KG1 (cell line): ENCODE data around the gene NRF1.

Source experiments
- DNase-seq: peaks from one replicate; lab custom pipeline; 2025; lab: John Stamatoyannopoulos, UW

NRF1 gene

DNA sequence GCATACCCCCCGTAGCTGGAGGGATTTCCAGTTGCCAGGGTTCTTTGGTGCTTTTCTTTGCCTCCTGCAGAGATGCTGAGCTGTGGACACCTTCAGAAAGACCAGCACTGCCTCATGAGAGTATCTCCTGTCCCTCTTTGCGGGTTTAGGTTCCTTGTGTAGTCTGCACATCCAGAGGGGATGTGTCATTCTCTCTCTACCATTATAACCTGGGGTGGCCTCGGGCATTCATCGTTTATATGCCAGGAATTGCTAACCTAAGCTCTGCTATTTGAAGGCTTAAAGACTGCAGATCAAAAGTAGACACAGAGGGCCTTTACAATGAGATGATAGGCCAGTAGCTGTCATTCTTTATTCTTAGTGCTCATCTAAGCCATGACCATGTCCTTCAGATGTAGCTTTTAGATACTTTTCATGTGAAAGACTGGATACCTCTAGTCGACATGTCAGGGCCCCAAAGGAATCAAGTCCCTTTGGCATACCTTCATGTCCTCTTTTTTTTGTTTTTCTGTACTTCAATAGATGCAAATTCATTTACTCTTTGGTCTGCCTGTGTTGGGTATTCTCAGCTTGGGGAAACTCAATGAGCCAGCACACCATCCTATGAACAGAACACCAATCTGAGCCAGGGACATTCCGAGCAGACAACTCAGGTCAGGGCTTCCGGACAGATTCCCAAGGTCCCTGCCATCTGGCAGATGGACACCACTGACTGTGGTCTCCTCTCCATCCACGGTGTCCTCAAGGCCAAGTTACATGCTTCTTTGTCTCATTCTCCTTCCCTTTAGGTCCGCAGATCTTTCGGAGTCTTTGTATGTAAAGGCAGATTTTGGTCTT, 129.3 kb downstream of the NRF1 start:
- DNase-seq, result no peak

GRCh38 chr7:129741743-129742213, 130.3 kb downstream of the NRF1 start:
- DNase-seq, result no peak

- DNase-seq, result no peak
Measured at GRCh38 chr7:129742256-129742655, 130.7 kb downstream of the NRF1 start.

DNA sequence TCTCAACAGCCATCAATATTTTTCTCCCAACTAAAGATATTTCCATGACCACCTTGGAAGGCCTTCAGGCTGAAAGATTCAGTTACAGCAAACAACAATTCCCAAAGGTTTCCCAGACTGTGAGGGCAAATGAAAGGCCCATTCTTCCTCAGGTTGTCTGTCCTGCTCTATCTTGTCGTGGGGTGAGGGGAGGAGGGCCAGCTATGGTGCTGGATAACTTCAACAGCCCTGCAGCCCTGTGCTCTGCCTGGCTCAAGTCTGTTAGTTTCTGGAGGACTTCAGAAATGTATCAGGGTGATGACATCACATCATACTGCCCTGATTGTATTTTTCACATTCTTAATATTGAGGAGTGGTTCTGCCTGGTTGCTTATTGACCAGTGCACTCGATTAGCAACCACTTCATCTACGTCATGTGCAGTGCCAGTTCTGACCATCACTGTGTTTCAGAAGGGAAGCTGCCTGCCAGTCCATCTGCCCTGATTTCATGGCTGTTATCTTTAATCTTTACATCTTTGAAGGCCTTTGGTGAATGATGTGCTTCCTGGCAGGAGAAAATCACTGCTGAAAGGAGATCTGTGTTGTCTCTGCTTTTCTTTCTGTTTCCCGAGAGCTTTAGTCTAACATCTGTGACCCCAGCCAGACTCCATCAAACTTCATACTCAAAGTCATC, 135.5 kb downstream of the NRF1 start:
- no peak for DNase-seq

GRCh38 chr7:129748356-129749109, 137.0 kb downstream of the NRF1 start:
- no peak for DNase-seq

DNA sequence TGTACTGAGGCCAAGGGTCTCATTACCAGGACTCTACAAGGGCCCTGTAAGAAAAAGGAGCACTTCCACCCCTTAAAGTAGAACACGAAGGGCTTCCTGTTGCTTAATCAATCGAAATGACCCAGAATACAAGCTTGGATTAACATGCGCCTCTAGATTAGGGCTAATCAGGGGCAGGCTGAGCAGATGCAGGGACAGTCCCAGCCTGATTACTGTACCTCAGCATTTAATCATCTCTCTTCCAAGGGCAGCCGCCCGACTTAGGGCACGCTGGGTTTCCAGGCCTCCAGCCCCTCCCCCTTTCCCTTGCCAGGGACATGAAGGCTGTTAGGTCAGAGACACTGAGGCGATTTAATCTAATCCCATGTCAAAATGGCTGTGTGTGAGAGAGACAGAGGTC, 138.6 kb downstream of the NRF1 start:
- DNase-seq, result no peak

- no peak for DNase-seq
Measured at GRCh38 chr7:129750501-129750900, 139.0 kb downstream of the NRF1 start.

DNA sequence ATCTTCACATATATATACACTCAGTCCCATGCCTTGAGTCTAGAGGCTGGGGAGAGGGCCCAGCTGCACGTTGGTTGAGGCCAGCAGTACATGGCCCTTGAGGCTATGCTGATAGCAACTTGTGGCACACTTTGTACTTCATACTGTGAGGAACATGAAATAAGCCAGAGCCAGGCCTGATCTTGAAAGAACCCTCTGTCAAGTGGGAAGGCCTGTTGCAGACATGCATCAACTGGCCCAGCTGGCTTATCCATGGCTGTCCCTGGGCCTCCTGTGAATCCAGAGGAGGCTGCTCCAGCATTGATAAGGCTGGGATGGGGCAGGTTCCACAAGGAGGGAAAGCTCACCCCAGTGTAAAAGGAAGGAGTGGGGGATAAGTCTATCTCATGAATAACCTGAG, 140.4 kb downstream of the NRF1 start:
- DNase-seq, result no peak

- DNase-seq, result no peak
Measured at GRCh38 chr7:129752760-129753159, 141.2 kb downstream of the NRF1 start.

- no peak for DNase-seq
Measured at GRCh38 chr7:129754406-129754805, 142.9 kb downstream of the NRF1 start.

- DNase-seq, result no peak
Measured at GRCh38 chr7:129757991-129758390, 146.5 kb downstream of the NRF1 start.

GRCh38 chr7:129762387-129762969, 151.0 kb downstream of the NRF1 start:
- DNase-seq, result no peak

DNA sequence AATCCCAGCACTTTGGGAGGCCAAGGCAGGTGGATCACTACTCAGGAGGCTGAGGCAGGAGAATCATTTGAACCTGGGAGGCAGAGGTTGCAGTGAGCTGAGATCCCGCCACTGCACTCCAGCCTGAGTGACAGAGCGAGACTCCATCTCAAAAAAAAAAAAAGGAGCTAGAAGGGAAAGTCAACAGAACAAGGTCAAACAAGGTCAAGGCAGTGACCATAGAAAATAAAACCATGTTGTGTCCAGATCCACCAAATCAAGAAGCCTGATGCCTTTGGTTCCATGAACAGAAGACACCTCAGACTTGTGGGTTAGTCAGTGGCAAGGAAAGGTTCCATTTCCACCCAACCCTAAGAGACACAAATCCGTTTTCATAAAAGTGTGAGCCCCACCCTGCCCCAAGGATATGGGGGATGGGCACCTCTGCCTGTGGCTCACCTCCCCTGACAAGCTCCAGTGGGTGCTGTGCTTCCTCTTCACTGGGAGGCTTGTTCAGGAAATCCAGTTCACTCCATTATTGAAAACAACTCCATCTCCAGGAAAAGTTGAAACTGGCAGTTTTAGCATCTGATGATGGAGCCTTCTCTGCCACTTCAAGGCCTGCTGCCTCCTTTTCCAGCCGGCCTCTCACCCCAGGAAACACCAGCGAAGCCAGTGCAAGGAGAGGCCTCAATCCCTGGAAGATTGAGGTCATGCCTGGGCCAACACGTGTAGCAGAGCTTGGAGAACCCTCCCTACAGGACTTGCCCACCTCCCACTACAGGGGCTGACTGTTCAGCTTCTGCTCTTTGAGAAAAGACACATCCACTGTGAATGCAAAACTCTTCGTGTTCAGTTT, 152.9 kb downstream of the NRF1 start:
- no peak for DNase-seq

GRCh38 chr7:129765352-129765751, 153.8 kb downstream of the NRF1 start:
- DNase-seq, result no peak

DNA sequence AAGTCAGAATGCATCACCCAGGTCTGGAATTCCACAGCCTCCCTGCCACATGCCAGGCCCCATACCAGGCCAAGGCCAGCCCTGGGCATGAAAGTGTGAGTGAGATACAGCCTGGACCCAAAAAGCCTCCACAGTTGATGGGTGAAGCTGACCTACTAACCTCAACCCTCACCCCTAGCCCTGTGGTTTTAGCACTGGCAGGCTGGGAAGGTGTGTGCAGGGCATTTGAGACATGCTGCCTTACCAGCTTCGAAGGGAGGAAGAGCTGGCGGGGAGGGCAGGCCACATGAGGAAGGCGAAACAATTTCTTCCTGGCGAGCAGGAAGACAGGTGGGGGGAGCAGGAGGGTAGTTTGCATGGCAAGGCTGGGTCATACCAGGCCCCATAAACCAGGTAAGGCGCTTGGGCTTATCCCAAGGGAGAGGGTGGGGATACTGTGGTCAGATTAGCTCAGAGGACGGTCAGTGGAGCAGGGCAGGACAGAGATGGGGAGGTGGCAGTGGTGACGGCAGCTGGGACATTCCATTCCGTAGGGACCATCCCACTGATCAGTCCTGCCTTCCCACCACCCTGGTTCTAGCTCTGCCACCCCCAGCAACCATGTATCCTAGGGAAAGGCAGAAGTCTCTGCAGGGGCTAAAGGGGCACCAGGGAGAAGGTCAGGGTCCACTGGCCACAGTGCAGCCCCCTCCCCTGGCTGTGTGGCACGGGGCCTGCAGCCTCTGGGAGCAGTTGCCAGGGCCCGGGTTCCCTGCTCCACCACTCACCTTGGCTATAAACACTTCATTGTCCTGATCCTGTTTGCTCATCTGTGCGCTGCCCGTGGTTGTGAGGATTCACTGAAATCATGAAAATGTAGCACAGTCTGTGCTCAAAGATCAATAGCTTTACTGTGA, 155.8 kb downstream of the NRF1 start:
- no peak for DNase-seq

DNA sequence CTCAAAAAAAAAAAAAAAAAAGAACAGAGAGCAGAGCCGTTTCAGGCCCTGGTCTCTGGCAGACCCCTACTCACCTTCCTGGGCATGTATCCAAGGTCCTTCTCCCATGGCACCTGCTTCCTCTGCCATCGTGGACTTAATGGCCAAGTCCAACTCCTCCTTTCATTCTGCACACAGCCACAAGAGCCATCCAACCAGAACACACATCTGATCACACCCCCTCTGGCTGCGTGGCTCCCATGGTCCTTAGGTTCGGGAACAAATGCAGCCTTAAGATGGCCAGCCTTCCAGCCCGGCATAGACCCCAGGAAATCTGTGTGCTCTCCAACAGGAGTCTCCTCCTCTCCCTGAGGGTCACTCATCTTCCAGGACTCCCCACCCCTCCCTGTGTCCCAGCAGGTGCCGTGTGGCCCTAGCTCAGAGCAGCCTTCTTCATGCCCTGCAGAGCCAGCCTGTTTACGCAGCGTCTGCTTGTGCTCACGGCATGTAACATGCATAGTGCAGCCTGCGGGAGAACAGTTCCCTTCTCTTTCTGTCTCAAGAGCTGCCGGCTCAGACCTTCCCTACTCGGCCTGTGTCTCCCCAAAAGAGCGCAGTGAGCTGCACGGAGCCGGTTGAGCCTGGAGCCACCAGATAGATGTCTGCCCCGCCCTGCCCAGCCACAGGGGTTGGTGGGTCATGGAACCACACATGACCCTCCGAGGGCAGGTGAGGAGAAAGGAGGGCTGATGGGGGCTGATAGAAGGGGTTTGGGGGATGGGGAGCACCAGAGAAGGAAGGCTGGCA, 157.3 kb downstream of the NRF1 start:
- DNase-seq, result no peak

- DNase-seq, result no peak
Measured at GRCh38 chr7:129769400-129769774, 157.9 kb downstream of the NRF1 start.

DNA sequence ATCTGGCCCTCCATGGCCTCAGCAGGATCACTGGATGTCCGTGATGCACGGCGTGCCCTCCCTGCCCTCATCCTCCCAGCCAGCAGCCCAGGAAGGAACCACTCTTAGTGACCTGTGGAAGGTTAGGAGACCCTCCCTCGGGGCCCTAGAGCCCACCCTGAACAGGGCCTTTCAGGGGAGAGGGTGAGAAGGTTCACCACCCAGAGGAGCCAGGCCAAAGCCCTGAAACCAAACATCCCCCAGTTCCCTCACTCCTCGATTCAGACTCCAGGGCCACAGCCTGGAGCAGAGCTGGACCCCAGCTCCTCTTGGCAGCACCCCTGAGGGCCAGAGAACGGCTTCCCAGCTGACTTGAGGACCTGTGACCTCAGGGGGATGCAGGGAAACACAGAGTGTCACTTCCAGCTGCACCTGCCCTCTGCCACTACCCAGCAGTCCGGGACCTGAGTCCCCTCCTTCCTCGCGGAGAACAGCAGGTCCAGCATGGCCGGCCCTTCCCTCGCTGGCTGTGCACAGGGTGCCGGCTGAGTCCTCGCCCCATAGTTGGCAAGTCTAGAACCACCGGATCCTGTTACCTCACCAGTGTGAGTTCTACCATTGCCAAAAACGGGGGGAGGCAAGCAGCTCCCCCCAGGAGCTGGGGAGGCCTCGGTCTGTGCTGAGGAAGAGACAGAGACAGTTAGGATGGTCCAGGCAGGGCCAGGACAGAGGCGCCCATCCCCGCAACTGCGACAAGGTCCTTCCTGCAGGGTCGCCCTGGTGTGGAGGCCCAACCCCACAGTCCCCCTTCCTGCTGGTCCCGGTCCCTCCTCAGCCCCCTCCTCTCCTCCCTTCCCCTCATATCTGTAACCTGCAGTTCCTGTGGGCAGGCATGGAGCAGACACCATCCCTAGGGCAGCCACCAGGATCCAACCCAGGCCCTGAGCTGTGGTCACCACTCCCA, 158.6 kb downstream of the NRF1 start:
- no peak for DNase-seq
